HepG2 (cell line): Measurements from ENCODE around the gene YPEL3. TPM values are rescaled to one million over a fixed set of nuclear protein-coding genes. Genes with fewer than 3 reads are reported as not detected.

Experiments
- ARHGAP35 ChIP-seq: sonication (generic); formaldehyde crosslinking; IDR thresholded peaks from 2 replicates; pipeline ENCODE4 v1.9.0; 2022; ENCODE audit warnings: mild to moderate bottlenecking, inconsistent platforms, moderate library complexity, missing genetic modification reagents, borderline replicate concordance
- BCL6 ChIP-seq: IDR thresholded peaks from 2 replicates; pipeline ENCODE4 v1.6.1; 2016; ENCODE audit warnings: missing genetic modification reagents, missing compliant biosample characterization
- HNRNPLL ChIP-seq: fragments of 200-400 bp; formaldehyde crosslinking; IDR thresholded peaks from 2 replicates; pipeline ENCODE4 v1.6.1; 2017; ENCODE audit warnings: mild to moderate bottlenecking, low read depth, low read length; ENCODE audit not compliant: poor library complexity, severe bottlenecking
- JUN ChIP-seq: sonication (generic); formaldehyde crosslinking; IDR thresholded peaks from 2 replicates; pipeline ENCODE4 v1.4.0; 2020; ENCODE audit warnings: mild to moderate bottlenecking, missing genetic modification reagents
- THAP11 ChIP-seq: IDR thresholded peaks from 2 replicates; pipeline ENCODE4 v1.6.1; 2016; ENCODE audit warnings: missing biosample characterization, missing genetic modification reagents
- polyA plus RNA-seq, 8 experiments: library from polyadenylated mRNA; depleted of rRNA in 3 of 8; stranded (reverse) in 7 of 8; unstranded in 1 of 8; fragments of >200 nt; fragmentation: Illumina TruSeq in 4 of 8; extraction: Trizol in 4 of 8; gene quantifications; 2 replicates each; pipeline versions ENCODE4 v1.2.1 to v1.2.3, GENCODE V29; 2011 to 2016; ENCODE audit warnings: low read depth in 4 of 8, missing spikeins in 1 of 8, mixed read lengths in 1 of 8; ENCODE audit not compliant: insufficient read depth in 1 of 8
- total RNA-seq, 5 experiments: library from RNA; depleted of rRNA; stranded (reverse); fragments of >200 nt; fragmentation: Illumina TruSeq; extraction: Trizol; gene quantifications; 2 replicates each; pipeline ENCODE4 v1.2.3, GENCODE V29; 2016; ENCODE audit warnings: low read depth in 1 of 5
- TF ChIP-seq, protein P1 (sequence below), 2 experiments: fragments of 450-650 bp in 1 of 2; sonication (generic) in 1 of 2; formaldehyde crosslinking in 1 of 2; IDR thresholded peaks; 2 replicates each; pipeline versions ENCODE4 v1.6.1 to v1.8.0; 2016 to 2022; ENCODE audit warnings: antibody characterized with exemption in 1 of 2, mild to moderate bottlenecking in 1 of 2, missing genetic modification reagents in 1 of 2
- TF ChIP-seq, protein P2 (sequence below): sonication (generic); formaldehyde crosslinking; IDR thresholded peaks from 2 replicates; pipeline ENCODE4 v1.4.0; 2020; ENCODE audit warnings: missing genetic modification reagents
- TF ChIP-seq, protein P3 (sequence below), 2 experiments: IDR thresholded peaks; 2 replicates each; pipeline ENCODE4 v1.6.1; 2011 to 2012; ENCODE audit warnings: low read length in 2 of 2, borderline replicate concordance in 1 of 2, low read depth in 1 of 2, mild to moderate bottlenecking in 1 of 2, moderate library complexity in 1 of 2
- TF ChIP-seq, protein P4 (sequence below): sonication (generic); formaldehyde crosslinking; IDR thresholded peaks from 2 replicates; pipeline ENCODE4 v1.9.0; 2022; ENCODE audit warnings: missing genetic modification reagents, mild to moderate bottlenecking, borderline replicate concordance

The YPEL3 gene
- total and polyA plus RNA-seq, 2 of the 13 experiments (the other 11 are each of a cell fraction or from before 2014, with no cell fraction given): 5.4 to 47.0 TPM

GRCh38 chr16:30065102-30065942 lies 30.7 kb downstream of the YPEL3 start, which contains the start of gene ALDOA (continued):
- TF ChIP-seq, protein P1, sequence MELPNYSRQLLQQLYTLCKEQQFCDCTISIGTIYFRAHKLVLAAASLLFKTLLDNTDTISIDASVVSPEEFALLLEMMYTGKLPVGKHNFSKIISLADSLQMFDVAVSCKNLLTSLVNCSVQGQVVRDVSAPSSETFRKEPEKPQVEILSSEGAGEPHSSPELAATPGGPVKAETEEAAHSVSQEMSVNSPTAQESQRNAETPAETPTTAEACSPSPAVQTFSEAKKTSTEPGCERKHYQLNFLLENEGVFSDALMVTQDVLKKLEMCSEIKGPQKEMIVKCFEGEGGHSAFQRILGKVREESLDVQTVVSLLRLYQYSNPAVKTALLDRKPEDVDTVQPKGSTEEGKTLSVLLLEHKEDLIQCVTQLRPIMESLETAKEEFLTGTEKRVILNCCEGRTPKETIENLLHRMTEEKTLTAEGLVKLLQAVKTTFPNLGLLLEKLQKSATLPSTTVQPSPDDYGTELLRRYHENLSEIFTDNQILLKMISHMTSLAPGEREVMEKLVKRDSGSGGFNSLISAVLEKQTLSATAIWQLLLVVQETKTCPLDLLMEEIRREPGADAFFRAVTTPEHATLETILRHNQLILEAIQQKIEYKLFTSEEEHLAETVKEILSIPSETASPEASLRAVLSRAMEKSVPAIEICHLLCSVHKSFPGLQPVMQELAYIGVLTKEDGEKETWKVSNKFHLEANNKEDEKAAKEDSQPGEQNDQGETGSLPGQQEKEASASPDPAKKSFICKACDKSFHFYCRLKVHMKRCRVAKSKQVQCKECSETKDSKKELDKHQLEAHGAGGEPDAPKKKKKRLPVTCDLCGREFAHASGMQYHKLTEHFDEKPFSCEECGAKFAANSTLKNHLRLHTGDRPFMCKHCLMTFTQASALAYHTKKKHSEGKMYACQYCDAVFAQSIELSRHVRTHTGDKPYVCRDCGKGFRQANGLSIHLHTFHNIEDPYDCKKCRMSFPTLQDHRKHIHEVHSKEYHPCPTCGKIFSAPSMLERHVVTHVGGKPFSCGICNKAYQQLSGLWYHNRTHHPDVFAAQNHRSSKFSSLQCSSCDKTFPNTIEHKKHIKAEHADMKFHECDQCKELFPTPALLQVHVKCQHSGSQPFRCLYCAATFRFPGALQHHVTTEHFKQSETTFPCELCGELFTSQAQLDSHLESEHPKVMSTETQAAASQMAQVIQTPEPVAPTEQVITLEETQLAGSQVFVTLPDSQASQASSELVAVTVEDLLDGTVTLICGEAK (IDR thresholded peaks at IDR 0.05): no peak
- TF ChIP-seq, protein P1 (CRISPR knock-in tag; IDR thresholded peaks at IDR 0.05): peak; percentile 91
- TF ChIP-seq HNRNPLL (peak; percentile 93), JUN (CRISPR knock-in tag) (peak; percentile 77; the same call in 1 of the 2 replicates), ARHGAP35 (peak; percentile 90), THAP11 (peak; percentile 89), BCL6 (peak; percentile 67; the same call in 1 of the 2 replicates)
- TF ChIP-seq, protein P2, sequence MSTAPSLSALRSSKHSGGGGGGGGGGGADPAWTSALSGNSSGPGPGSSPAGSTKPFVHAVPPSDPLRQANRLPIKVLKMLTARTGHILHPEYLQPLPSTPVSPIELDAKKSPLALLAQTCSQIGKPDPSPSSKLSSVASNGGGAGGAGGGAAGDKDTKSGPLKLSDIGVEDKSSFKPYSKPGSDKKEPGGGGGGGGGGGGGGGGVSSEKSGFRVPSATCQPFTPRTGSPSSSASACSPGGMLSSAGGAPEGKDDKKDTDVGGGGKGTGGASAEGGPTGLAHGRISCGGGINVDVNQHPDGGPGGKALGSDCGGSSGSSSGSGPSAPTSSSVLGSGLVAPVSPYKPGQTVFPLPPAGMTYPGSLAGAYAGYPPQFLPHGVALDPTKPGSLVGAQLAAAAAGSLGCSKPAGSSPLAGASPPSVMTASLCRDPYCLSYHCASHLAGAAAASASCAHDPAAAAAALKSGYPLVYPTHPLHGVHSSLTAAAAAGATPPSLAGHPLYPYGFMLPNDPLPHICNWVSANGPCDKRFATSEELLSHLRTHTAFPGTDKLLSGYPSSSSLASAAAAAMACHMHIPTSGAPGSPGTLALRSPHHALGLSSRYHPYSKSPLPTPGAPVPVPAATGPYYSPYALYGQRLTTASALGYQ: peak; percentile 52; the same call in 1 of the 2 replicates
- TF ChIP-seq, protein P3, sequence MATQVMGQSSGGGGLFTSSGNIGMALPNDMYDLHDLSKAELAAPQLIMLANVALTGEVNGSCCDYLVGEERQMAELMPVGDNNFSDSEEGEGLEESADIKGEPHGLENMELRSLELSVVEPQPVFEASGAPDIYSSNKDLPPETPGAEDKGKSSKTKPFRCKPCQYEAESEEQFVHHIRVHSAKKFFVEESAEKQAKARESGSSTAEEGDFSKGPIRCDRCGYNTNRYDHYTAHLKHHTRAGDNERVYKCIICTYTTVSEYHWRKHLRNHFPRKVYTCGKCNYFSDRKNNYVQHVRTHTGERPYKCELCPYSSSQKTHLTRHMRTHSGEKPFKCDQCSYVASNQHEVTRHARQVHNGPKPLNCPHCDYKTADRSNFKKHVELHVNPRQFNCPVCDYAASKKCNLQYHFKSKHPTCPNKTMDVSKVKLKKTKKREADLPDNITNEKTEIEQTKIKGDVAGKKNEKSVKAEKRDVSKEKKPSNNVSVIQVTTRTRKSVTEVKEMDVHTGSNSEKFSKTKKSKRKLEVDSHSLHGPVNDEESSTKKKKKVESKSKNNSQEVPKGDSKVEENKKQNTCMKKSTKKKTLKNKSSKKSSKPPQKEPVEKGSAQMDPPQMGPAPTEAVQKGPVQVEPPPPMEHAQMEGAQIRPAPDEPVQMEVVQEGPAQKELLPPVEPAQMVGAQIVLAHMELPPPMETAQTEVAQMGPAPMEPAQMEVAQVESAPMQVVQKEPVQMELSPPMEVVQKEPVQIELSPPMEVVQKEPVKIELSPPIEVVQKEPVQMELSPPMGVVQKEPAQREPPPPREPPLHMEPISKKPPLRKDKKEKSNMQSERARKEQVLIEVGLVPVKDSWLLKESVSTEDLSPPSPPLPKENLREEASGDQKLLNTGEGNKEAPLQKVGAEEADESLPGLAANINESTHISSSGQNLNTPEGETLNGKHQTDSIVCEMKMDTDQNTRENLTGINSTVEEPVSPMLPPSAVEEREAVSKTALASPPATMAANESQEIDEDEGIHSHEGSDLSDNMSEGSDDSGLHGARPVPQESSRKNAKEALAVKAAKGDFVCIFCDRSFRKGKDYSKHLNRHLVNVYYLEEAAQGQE (IDR thresholded peaks at IDR 0.05; ENCODE audit: borderline replicate concordance in 1 of 2, low read depth in 1 of 2, low read length in 2 of 2): peak in 1 of 2 experiments; percentile 43; a peak in 2 of 4 replicates
- TF ChIP-seq, protein P4, sequence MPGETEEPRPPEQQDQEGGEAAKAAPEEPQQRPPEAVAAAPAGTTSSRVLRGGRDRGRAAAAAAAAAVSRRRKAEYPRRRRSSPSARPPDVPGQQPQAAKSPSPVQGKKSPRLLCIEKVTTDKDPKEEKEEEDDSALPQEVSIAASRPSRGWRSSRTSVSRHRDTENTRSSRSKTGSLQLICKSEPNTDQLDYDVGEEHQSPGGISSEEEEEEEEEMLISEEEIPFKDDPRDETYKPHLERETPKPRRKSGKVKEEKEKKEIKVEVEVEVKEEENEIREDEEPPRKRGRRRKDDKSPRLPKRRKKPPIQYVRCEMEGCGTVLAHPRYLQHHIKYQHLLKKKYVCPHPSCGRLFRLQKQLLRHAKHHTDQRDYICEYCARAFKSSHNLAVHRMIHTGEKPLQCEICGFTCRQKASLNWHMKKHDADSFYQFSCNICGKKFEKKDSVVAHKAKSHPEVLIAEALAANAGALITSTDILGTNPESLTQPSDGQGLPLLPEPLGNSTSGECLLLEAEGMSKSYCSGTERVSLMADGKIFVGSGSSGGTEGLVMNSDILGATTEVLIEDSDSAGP (CRISPR knock-in tag): peak; percentile 98
